Spleen (tissue), 7 donors: ENCODE results near the gene SLC35F6.

Experiments
- POLR2A ChIP-seq, 3 donors: fragments of 450-650 bp; IDR thresholded peaks; one replicate each; pipeline ENCODE4 v1.5.1; 2017; ENCODE audit warnings: antibody characterized with exemption in 3 of 3, mild to moderate bottlenecking in 1 of 3
- POLR2AphosphoS5 ChIP-seq, 3 donors: sonication (generic); formaldehyde crosslinking; IDR thresholded peaks; one replicate each; pipeline ENCODE4 v1.5.1; 2017; ENCODE audit warnings: antibody characterized with exemption in 3 of 3
- TF ChIP-seq, protein P1 (sequence below), 11 experiments: fragments of 200-600 bp in 7 of 11; fragments of 450-650 bp in 4 of 11; sonication (generic) in 4 of 11; IDR thresholded peaks in 8 of 11; conservative IDR thresholded peaks in 3 of 11; 1 replicate in 7 of 11; 2 replicates in 4 of 11; pipeline versions ENCODE4 v1.4.0 to v1.8.0; 2016 to 2021; ENCODE audit warnings: antibody characterized with exemption in 11 of 11, inconsistent platforms in 4 of 11, mild to moderate bottlenecking in 1 of 11
- donor health status: DM: no; HTN: no; CAD: no; lungs with moderate emphysema.
- donor health status: DM: no; HTN: no; CAD: no.
- donor health status: DM: no; HTN: no; CAD: no.

DNA sequence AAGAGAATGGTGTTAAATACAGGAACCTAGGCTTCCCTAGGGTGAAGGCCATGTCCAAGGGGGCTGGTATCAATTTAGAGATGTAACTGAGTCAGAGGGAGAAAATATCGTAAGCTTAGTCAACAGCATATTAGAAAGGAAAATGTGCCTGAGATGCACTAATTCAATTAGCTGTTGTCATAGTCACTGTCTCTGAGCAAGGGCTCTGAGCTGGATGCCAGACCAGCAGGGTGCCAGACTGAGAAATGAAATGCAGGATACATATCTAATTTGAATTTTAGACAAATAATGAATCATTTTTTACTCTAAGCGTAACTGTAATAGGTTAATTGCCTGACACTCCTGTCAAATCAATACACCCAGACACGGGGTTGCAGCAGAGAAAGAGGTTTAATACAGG is 11.4 kb upstream of the SLC35F6 start:
- TF ChIP-seq, protein P1, sequence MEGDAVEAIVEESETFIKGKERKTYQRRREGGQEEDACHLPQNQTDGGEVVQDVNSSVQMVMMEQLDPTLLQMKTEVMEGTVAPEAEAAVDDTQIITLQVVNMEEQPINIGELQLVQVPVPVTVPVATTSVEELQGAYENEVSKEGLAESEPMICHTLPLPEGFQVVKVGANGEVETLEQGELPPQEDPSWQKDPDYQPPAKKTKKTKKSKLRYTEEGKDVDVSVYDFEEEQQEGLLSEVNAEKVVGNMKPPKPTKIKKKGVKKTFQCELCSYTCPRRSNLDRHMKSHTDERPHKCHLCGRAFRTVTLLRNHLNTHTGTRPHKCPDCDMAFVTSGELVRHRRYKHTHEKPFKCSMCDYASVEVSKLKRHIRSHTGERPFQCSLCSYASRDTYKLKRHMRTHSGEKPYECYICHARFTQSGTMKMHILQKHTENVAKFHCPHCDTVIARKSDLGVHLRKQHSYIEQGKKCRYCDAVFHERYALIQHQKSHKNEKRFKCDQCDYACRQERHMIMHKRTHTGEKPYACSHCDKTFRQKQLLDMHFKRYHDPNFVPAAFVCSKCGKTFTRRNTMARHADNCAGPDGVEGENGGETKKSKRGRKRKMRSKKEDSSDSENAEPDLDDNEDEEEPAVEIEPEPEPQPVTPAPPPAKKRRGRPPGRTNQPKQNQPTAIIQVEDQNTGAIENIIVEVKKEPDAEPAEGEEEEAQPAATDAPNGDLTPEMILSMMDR (IDR thresholded peaks at IDR 0.05 in 8 of 11, conservative IDR thresholded peaks at IDR 0.05 in 3 of 11): no peak
- TF ChIP-seq POLR2AphosphoS5 (IDR thresholded peaks at IDR 0.05) (no peak), POLR2A (IDR thresholded peaks at IDR 0.05) (no peak)
